TTC549 (cell line): Measurements from ENCODE around the gene LSM10.

Source experiments
- FAIRE-seq: peaks from 2 replicates; lab custom pipeline; 2012; peaks lifted over from hg19 to GRCh38; lab: Jason Lieb, UNC

Gene LSM10

DNA sequence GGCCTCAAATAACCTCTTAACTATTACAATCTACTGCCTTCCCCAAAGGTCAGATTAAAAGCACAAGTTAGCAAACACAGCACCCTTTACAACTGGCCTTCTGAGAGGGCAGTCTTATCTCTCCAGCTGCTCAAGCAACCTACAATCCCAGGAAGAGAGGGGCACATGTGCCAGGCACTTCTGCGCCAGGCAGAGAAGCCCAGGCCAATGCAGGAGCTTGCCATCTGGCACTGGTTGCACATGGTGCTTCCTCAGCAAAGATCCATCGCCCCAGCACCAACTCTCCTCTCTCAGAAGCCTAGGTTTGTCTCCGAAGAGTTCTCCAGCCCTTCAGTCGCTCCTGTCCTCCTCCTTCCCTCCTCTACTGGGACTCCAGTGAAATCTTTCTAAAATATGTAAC is 14.5 kb downstream of the LSM10 start:
- FAIRE-seq: no peak

DNA sequence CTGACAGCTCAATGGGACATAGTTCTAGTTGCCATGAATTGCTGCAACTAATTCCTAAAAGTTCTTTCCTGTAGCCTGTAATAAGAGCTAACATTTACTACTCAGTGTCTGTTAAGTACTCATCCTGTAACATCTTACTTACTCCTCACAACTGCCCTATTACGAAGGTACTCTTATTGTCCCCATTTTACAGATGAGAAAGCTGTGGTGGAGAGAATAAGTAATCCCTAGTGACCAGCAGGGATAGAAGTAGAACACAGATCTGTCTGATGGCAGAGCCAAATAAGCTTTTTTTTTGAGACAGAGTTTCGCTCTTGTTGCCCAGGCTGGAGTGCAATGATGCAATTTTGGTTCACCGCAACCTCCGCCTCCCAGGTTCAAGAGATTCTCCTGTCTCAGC is 15.0 kb downstream of the LSM10 start:
- no peak for FAIRE-seq

DNA sequence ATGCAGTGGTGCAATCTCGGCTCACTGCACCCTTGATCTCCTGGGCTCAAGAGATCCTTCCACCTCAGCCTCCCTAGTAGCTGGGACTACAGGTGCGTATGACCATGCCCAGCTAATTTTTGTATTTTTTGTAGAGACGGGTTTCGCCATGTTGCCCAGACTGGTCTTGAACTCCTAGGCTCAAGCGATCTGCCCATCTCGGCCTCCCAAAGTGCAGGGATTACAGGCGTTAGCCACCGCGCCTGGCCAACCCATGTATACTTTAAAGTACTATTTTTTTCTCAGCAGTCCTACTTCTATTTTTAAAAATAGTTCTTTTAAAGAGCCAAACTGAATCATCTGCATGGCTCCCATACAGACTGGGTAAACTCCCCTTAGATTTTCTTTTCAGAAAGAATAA is 15.5 kb downstream of the LSM10 start:
- no peak for FAIRE-seq

DNA sequence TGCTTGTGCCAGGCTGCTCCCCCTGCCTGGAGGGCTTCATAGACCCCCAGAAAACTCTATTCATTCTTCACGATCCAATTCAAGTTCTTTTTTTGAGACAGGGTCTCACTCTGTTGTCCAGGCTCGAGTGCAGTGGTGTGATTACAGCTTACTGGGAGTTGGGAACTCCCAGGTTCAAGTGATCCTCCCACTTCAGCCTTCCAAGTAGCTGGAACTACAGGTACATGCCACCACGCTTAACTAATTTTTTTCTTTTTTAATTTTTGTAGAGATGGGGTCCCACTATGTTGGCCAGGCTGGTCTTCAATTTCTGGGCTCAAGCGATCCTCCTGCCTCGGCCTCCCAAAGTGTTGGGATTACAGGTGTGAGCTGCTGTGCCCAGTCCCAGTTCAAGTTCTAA is 16.3 kb downstream of the LSM10 start:
- FAIRE-seq: no peak

DNA sequence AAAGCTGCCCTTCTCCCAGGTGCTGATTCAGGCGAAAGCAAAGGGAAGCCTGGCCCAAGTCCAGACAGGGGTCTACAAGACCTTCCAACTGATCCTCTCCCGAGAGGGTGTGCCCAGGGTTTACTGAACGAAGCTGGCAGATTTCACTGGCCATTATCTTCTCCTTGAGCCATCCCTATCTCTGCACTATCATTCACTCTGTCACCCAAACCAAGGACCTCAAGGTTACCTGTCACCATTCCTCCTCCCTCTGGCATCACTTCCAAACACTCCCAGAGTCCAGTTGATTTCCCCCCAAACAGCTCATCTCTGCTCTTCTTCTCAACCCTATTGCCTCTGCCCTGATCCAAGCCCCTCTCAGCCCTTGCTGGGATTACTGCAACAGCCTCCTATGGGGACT is 16.9 kb downstream of the LSM10 start:
- no peak for FAIRE-seq

DNA sequence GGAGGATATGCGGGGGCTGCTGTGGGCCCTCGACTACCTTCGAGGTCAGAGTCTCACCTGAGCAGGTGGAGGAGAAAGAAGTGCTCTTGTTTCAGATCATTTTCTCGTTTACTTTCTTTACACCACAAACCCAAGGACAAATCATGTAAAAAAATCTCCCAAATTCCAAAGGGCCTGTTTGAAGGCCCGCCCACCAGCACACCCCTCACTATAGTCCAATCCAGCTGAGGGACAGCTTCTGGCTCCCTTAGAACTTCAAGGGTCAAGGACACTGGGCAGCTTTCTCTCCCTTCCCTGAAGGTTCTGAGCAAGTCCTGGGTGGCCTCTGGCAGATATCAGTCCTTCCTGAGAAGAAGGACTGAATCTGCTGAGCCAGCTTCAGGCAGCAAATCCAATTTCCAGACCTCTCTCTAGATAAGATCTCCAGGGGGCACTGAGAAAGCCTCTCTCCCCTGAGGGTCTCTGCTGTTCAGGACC is 17.5 kb downstream of the LSM10 start:
- FAIRE-seq: no peak

DNA sequence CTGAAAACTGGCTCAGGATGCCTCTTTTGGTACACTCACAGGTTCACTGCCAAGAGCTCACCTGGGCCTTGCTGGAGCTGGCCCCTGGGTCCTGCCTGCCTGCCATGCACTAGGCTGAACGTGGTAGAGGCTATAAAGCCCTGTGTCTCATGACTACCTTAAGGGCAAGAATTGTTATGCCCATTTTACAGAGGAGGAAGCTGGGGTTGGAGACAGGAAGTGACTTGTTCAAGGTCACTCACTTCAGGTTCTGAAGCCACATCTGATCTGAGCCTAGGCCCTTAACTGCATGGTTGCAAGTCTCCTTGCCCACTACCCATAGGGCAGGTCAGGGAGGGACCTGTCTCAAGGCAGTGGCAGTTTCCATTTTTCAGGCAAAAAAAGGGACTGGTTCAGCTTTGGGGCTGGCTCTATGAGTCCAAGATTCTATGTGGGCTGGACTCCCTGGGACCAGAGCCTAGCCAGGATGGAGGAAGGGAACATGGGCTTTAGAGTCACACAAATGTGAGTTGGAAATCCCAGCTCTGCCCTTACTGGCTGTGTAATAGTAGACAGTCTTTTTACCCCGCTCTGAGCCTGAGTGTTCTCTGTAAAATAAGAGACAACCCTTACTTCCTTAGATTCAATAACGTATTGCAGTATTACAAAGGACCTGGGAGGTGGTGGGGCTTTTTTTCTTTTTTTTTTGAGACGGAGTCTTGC is 19.8 kb downstream of the LSM10 start:
- FAIRE-seq: no peak

DNA sequence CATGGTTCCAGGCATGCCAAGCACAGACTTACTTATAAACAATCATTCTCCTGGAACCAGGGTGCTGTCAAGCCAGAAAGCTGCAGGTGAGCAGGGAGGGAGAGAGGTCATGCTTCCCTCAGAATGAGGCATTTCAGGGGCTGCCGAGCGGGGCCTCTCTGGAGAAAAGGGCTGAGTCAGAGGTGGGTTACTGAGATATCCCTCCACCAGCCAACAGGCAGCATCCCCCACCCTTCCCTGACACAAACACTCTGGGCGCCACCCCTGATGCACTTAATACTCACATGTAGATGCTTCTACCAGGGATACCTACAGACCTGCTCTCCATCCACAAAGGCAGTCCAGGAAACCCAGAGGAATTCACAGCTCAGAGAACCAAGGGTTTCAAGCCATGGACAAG is 25.1 kb downstream of the LSM10 start:
- FAIRE-seq: no peak

DNA sequence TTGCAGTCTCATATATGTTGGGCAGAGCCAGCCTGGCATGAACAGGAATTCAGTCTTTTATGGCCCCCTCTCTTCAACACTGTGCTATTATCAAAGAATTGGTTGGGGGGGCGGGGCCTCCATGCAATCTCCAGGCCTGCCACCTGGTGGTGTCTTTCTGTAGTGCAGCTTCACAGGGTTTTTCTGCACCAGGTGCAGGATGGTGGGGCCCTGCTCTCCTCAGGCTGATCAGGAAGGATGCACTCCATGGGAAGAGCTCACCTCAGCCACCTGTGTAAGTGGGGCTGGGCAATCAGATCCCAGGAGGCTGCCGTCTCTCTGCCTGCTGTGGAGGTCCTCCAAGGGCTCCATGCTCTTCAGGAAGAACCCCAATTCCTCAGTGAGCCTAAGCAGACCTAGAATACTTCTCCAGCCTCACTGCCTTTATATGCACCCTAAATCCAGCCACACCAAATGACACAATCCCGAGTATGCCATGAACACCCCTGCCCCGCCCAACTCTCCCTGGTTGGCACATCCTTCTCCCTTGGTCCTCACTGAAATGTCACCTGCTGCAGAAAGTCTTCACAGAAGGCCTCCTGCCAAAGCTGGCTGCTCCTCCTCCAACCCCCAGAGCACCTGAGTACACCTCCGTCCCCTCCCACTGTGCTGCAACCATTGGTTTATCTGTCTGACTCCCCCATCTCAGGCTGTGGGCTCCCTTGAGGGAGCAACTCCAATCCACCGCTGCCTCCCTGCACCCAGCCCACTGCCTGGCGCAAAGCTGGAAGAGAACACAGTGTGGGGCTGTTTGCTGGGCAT is 28.4 kb downstream of the LSM10 start:
- FAIRE-seq: no peak

DNA sequence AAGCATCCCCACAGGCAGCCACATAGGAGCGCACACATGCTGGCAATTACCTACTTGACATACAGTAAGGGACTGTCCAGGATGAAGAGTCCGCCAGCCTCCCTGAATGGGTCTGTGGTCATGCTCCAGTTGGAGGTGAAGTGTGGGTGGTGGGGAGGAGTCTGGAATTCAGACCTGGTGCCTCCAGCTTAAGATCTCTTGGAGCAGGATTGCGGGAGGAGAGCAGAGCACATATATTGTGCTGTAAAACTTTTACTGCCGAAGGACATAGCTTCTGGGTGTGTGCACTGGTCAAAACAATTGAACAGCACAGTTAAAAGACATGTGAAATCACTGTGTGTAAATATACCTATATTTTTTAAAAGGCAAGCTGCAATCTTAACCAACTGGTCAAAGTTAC is 29.9 kb downstream of the LSM10 start:
- no peak for FAIRE-seq

DNA sequence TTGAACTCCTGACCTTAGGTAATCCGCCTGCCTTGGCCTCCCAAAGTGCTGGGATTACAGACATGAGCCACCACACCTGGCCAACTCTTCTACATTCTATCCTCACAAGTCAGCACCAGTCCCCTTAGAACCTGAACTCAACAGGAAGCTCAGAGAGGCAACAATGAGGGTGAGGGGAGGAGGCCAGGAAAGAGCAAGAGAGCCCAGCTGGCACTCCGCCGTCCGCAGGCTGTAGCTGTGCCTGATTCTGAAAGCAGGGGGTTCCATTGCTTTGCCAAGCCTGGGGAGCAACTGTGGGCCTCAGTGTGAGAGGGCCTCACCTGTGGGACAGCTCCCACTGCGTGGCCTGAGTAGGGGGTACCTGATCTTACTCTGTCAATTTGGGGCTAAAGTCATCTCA is 30.6 kb downstream of the LSM10 start:
- FAIRE-seq: no peak

DNA sequence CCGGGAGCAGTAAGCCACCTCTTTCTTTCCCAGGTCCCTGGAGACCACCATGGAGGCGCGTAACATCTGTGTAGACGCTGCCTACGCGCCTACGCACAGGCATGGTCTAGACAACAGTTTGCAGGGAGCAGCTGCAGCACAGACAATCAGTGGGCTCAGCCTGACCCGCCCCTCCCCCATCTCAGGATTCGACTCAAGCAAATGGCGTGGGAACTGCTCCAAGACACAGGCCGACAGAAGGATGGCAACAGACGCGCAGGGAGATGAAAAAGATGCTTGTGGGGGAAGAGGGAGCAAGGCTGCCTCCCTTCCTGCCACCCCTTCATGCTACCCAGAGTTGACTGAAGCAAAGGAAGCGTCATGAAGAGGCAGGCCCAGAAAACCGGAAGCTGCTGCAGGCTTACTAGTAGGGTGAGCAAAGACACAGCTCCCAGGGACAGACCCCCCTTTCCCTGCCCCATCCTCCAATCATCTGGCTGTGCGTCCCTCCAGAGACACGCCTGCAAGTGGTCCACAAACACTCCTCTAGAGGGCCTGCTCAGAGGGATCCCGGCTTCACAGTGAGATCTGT is 31.5 kb downstream of the LSM10 start:
- no peak for FAIRE-seq

DNA sequence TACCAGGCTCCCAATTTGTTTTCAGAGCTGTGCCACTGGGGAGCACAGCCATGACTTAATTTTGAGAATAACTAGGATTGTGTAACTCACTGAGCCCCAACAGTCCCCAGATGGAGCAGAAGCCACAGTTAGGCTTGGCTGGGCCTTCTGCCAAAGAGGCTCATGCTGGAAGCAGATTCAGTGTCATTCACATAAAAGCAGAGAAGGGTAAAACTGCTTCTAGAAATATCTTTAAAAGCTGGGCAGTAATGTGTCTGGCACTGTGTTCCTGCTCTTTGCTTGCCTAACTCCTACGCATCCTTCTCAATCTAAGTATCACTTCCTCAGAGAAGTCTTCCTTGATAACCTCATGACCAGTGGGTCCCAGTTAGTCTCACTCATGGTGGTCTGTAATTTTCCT is 32.3 kb downstream of the LSM10 start:
- FAIRE-seq: no peak

DNA sequence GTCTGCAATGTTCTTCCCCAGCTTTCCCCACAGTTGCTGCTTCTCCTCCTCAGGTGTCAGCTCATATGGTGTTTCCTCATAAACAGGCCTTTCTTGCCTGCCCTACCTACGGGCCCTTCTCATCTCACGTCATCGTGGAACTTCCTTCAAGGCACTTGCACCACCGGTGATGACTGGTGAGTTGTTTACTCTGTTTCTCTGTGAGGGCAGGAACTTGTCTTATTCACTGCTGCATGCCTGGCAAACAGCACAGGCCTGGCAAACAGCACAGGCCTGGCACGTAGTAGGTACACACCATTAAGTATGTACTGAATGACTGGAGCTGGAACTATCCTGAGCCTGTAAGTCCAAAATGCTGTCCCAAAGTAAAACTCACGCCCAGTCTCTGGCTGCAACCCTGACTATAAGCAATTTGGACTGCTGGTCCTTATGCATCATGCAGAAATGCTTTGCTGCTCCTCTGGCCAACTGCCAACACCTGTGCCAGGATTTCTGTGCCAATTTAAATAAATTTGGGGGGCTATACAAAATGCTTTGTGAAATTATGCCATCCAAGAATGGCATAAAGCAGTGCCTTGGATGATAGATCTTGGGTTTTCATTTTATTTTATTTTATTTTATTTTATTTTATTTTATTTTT is 37.7 kb downstream of the LSM10 start:
- FAIRE-seq: no peak

DNA sequence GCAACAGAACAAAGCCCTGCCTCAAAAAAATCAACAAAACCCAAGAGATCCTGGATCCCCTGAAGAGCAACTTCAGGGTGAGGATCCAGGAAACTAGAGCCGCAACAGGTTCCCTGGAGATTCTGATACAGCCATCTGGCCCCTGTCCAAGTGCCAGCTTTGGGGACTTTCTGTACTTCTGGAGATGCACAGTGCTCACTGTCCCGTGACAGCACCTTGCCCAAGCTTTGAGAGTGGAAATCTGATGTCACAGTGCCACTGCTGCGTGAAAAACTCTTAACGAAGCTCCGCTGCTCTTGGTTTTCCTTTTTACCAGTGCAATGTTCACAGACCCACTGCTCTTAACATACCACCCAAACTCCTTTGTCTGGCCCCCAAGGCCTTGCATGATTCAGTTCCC is 38.3 kb downstream of the LSM10 start:
- no peak for FAIRE-seq

DNA sequence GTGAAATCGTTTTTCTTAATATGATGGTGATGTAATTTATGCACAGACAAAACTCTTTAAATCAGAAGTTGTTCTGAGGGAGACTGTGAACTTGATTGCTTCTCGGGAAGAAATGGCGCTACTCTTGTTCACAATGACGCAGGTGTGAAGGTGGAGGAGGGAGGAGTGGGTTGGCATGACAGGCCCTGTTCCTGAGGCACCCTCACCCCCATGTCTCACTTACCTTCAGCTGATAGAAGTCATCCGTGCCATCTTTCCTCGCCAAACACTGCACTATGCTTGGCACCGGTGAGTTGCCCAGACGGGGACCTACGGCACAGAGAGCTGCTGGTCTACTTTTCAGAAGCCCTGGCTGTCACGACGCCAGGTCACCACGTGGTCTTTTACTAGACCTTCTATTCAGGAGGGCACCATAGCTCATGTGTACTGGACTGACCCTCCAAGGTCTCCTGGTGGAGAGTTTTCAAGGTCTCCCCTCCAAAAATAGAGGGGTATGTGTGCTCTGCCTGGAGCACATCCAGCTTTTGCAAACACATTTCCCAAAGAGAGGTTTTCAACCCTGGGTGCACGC is 39.1 kb downstream of the LSM10 start:
- no peak for FAIRE-seq

DNA sequence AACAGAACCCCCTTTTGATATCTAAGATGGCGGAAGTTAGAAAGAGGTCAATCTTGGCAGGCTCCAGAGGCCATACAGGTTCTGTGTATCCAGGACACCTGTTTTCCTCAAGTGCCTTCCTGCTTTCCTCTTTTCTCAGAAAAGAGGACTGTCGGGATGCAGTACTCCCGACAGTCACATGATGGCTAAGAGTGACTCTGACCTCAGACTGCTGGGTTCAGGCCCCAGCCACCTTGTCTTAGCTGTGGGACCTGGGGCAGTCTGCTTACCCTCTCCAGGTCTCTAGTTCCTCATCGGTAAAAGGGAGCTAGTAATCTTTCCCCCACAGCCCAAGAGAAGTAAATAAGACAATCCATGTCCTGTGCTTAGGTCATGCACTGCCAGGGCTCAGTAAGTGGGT is 41.9 kb downstream of the LSM10 start:
- no peak for FAIRE-seq

DNA sequence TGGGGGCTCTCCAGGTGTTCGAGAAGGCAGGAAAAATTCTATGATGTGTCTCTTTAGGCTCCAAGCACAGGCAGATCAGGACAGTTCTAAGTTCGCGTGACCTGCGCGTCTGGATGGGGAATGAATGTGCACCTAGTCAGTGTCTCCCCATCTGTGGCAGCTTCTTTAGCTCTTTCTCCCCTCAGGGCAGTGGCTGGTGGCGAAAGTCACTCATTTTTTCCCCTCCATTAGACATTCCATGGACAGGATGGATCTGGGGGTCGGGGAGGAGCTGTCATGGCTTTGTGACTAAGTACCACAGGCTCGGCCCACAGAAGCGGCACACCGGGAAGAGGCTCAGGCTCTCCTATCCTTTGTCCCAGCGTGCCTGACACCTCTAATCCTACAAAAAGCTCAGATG is 43.2 kb downstream of the LSM10 start:
- no peak for FAIRE-seq

DNA sequence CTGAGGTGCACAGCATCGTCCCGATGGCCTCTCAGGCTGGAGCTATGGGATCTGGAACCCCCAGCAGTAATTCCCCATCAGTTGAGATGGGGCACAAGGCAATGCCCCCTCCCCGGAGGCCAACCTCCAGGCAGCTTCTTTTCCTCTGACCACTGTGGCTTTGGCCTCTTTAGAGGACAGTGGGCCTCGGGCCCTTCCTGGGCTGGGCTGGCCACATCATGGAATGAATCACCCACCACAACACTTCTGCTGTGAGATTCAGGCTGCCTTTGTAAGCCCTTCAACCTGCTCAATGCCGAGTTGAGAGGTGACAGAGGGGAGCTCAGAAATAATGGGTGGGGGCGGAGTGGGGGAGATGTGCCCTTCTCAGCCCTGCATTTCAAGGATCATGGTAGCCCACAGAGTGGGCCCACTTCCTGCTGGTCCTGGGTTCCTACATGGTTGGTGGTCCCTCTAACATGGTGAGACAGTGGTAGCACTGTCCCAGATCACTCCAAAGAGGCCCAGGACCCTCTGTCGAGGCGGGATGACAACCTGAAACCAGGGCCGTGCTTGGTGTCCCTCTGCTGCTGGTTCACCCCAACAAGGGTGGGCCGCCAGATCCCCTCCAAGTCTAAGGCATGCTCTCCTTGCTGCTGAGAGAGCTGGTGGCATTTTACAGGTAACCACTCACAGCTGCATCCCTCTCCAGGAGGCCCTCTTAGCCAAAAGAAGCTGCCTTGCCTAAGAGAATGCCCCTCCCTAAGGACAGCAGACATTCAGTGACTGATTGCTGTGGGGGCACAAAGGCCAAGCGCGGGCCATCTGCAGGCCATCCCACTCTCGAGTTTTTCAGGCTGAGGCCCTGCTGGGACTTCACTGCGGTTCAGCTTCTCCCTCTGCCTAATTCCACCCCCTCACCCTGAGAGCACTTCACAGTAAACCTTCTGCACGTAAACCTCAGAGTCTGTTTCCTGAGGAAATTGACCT is 44.5 kb downstream of the LSM10 start:
- no peak for FAIRE-seq

DNA sequence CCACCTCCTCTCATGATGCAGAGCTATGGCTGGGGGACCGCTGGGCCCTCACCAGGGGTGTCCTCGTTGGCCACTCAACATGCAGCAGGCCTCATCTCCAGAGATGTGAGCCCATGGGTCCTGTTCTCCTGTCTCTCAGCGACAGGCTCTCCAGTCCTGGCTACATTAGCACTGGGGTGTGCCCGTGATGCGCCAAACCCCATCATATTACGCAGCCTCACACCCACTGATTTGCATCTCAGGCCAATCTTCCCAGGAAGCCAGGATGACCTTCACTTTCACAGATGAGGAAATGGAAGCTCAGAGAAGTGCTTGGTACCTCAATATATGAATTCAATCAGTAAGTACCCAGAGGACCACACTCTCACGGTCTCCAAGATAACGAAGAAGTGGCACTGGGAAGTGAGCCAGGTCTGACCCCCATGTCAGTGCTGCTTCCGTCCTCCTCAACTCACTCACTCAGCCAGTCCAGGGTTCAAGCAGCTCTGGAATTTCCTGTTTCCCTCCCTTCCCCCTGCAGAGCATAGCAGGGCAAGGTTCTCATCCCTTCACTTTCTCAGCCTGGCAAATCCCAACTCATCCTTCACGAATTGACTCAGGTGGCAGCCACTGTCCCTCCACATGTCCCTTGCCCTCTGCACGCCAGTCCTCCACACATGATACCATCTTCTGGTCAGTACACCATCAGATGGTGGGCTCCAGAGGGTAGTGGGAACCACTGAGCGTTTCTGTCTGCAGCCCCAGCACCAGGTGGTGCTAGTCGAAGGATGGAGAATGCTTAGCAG is 45.4 kb downstream of the LSM10 start:
- FAIRE-seq: no peak
